Measurements from ENCODE around the gene TMEM175. TPM values are rescaled to one million over a fixed set of nuclear protein-coding genes. Genes with fewer than 3 reads are reported as not detected.
"Not testable (repeated sequence)": the region's sequence is repeated elsewhere in the genome, so short reads cannot be mapped to it uniquely, and the experiment has no call there.

Gene TMEM175
- total RNA-seq, 4 donors from 2014 or later = 17.4 to 39.1 (median 30.1) TPM

GRCh38 chr4:915041-915474 lies 17.2 kb upstream of the TMEM175 start:
- intact Hi-C loops (cut with DNase I; ENCODE audit: low total_unique reads) = no loop called here

GRCh38 chr4:915595-915994 lies 16.7 kb upstream of the TMEM175 start:
- no peak overlapping the region for H3K4me3 ChIP-seq (ENCODE audit: low read depth, poor library complexity, severe bottlenecking)
- WGBS, 2 donors = 46 to 63% methylated on average over 8 of the region's 8 CpGs
- intact Hi-C loops (cut with DNase I; ENCODE audit: low total_unique reads) = no loop called here
- TF ChIP-seq, protein P1, sequence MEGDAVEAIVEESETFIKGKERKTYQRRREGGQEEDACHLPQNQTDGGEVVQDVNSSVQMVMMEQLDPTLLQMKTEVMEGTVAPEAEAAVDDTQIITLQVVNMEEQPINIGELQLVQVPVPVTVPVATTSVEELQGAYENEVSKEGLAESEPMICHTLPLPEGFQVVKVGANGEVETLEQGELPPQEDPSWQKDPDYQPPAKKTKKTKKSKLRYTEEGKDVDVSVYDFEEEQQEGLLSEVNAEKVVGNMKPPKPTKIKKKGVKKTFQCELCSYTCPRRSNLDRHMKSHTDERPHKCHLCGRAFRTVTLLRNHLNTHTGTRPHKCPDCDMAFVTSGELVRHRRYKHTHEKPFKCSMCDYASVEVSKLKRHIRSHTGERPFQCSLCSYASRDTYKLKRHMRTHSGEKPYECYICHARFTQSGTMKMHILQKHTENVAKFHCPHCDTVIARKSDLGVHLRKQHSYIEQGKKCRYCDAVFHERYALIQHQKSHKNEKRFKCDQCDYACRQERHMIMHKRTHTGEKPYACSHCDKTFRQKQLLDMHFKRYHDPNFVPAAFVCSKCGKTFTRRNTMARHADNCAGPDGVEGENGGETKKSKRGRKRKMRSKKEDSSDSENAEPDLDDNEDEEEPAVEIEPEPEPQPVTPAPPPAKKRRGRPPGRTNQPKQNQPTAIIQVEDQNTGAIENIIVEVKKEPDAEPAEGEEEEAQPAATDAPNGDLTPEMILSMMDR (IDR thresholded peaks at IDR 0.05) = no peak
- TF ChIP-seq POLR2A (IDR thresholded peaks at IDR 0.05) = no peak
- DNase-seq (ENCODE audit: low spot score in 2 of 2) = peak in 1 of 2 donors; percentile 46

More at GRCh38 chr4:915041-915474, 17.2 kb upstream of the TMEM175 start:
- peak in 1 of 2 donors; percentile 25 for DNase-seq (ENCODE audit: low spot score in 2 of 2)
- 65 to 82% methylated on average over 18 to 20 of the region's 20 CpGs for WGBS, 2 donors
- no peak for TF ChIP-seq POLR2A (IDR thresholded peaks at IDR 0.05)
- TF ChIP-seq, protein P1 (IDR thresholded peaks at IDR 0.05) = no peak
- no peak overlapping the region for H3K4me3 ChIP-seq (ENCODE audit: low read depth, poor library complexity, severe bottlenecking)

DNA sequence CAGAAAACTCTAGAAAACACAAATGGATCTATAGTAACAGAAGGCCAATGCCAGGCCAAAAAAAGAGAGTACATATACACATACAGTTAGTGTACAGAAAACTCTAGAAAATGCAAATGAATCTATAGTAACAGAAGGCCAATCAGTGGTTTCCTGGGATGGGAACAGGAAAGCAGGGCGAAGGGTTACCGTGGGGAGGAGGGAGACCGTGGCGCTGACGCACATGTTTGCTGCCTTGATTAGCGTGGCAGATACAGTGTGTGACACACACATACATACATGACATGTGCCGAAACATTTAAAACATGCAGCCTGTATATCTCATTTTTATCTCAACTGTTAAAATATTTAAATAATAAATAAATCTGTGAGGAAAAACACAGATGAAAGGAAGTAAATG lies 14.8 kb upstream of the TMEM175 start:
- intact Hi-C loops (cut with DNase I; ENCODE audit: low total_unique reads) = no loop called here
- TF ChIP-seq, protein P1 (IDR thresholded peaks at IDR 0.05) = no peak
- TF ChIP-seq POLR2A (IDR thresholded peaks at IDR 0.05) = no peak
- DNase-seq (ENCODE audit: low spot score in 2 of 2) = peak in 1 of 2 donors; percentile 17
- 96% methylated on average over 7 of the region's 7 CpGs for WGBS, 2 donors
- H3K4me3 ChIP-seq (ENCODE audit: low read depth, poor library complexity, severe bottlenecking) = no peak overlapping the region

GRCh38 chr4:917992-918391 lies 14.3 kb upstream of the TMEM175 start:
- intact Hi-C loops (cut with DNase I; ENCODE audit: low total_unique reads) = no loop called here
- no peak for DNase-seq (ENCODE audit: low spot score in 2 of 2)
- no peak for TF ChIP-seq POLR2A (IDR thresholded peaks at IDR 0.05)
- TF ChIP-seq, protein P1 (IDR thresholded peaks at IDR 0.05) = no peak
- H3K4me3 ChIP-seq (ENCODE audit: low read depth, poor library complexity, severe bottlenecking) = no peak overlapping the region
- WGBS, 2 donors = 95 to 98% methylated on average over 2 of the region's 2 CpGs

DNA sequence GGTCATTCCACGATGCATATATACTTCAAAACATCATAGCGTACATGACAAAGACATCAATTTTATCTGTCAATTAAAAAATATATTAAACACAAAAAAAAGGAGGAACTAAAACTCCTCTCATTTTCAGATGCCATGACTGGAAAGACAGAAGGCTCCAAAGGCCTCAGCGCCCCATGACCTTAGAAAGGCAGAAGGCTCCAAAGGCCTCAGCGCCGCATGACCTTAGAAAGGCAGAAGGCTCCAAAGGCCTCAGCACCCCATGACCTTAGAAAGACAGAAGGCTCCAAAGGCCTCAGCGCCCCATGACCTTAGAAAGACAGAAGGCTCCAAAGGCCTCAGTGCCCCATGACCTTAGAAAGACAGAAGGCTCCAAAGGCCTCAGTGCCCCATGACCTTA lies 13.7 kb upstream of the TMEM175 start:
- intact Hi-C loops (cut with DNase I; ENCODE audit: low total_unique reads); H3K4me3 ChIP-seq (ENCODE audit: low read depth, poor library complexity, severe bottlenecking): not testable (repeated sequence)
- DNase-seq (ENCODE audit: low spot score in 2 of 2) = peak in 1 of 2 donors; percentile 21
- WGBS, 2 donors = 88 to 92% methylated on average over 5 to 6 of the region's 6 CpGs

DNA sequence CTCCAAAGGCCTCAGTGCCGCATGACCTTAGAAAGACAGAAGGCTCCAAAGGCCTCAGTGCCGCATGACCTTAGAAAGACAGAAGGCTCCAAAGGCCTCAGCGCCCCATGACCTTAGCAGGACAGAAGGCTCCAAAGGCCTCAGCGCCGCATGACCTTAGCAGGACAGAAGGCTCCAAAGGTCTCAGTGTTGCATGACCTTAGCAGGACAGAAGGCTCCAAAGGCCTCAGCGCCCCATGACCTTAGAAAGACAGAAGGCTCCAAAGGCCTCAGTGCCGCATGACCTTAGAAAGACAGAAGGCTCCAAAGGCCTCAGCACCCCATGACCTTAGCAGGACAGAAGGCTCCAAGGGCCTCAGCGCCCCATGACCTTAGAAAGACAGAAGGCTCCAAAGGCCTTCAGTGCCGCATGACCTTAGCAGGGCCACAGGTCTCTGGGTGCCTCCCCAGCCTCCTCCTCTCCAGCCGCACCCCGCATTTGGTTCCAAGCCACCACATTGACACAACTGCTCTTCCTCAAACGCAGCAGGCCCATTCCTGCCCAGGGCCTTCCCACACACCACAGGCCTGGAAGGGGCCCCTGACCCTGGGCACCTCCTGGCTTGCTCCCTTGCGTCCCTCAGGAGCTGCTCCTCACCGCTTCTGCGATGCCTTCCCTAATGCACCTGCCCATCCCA lies 13.1 kb upstream of the TMEM175 start:
- H3K4me3 ChIP-seq (ENCODE audit: low read depth, poor library complexity, severe bottlenecking); intact Hi-C loops (cut with DNase I; ENCODE audit: low total_unique reads): not testable (repeated sequence)
- WGBS, 2 donors = 91% methylated on average over 14 to 15 of the region's 15 CpGs
- DNase-seq (ENCODE audit: low spot score in 2 of 2) = peak in 1 of 2 donors; percentile 76

GRCh38 chr4:921830-922331 lies 10.4 kb upstream of the TMEM175 start:
- DNase-seq (ENCODE audit: low spot score in 2 of 2) = peak in 1 of 2 donors; percentile 56
- TF ChIP-seq POLR2A (IDR thresholded peaks at IDR 0.05) = no peak
- TF ChIP-seq, protein P1 (IDR thresholded peaks at IDR 0.05) = no peak
- intact Hi-C loops (cut with DNase I; ENCODE audit: low total_unique reads) = no loop called here
- no peak overlapping the region for H3K4me3 ChIP-seq (ENCODE audit: low read depth, poor library complexity, severe bottlenecking)
- 88 to 90% methylated on average over 17 of the region's 17 CpGs for WGBS, 2 donors

All from lower leg skin (tissue), 4 donors.